ENCODE results near the gene IGF1R. TPM values are rescaled to one million over a fixed set of nuclear protein-coding genes. Genes with fewer than 3 reads are reported as not detected.
A peak's percentile ranks its signal among the peaks of the same experiment; 100 is the strongest.

IGF1R gene
- total RNA-seq, 2 donors from 2014 or later: 115 to 119 TPM

- Histone ChIP-seq H3K4me1 (ENCODE audit: control insufficient read depth, insufficient read depth, low read length) (no peaks in the 10 kb centered on the region), H3K27ac (ENCODE audit: low read depth, low read length) (no peak overlapping the region), H3K27me3 (ENCODE audit: control insufficient read depth, insufficient read depth, low read length, poor library complexity, severe bottlenecking) (no peaks in the 10 kb centered on the region), H3K9me3 (ENCODE audit: control insufficient read depth, low read length) (no peaks in the 10 kb centered on the region), H3K36me3 (ENCODE audit: control insufficient read depth, insufficient read depth, low read length) (peaks cover 92% of the 10 kb centered on the region), H3K9ac (ENCODE audit: extremely low read depth, low read length, poor library complexity, severe bottlenecking) (no peak overlapping the region), H3K4me3 (ENCODE audit: low read length) (no peak overlapping the region)
- no peaks in the 10 kb centered on the region for H3K4me1 Mint-ChIP-seq
- no peaks in the 10 kb centered on the region for H3K27me3 Mint-ChIP-seq (ENCODE audit: insufficient read depth)
- WGBS, 2 experiments (ENCODE audit: insufficient coverage in 1 of 2, insufficient read length in 1 of 2): 97% methylated on average over 12 of the region's 12 CpGs; no CpG with 5 or more reads in 1 of the 2 experiments
- TF ChIP-seq CTCF (conservative IDR thresholded peaks at IDR 0.05): no peak
- H3K4me3 Mint-ChIP-seq: no peak overlapping the region
- H3K9me3 Mint-ChIP-seq: no peaks in the 10 kb centered on the region
- no peak for DNase-seq
- peaks cover 57% of the 10 kb centered on the region for H3K36me3 Mint-ChIP-seq (ENCODE audit: low read depth)
- no peak overlapping the region for H3K27ac Mint-ChIP-seq
Measured at GRCh38 chr15:98923171-98923570, 274.8 kb downstream of the IGF1R start.

- no peaks in the 10 kb centered on the region for H3K27me3 ChIP-seq (ENCODE audit: control insufficient read depth, insufficient read depth, low read length, poor library complexity, severe bottlenecking)
- H3K36me3 Mint-ChIP-seq (ENCODE audit: low read depth): peaks cover 55% of the 10 kb centered on the region
- H3K4me3 ChIP-seq (ENCODE audit: low read length): no peak overlapping the region
- H3K9ac ChIP-seq (ENCODE audit: extremely low read depth, low read length, poor library complexity, severe bottlenecking): no peak overlapping the region
- no peaks in the 10 kb centered on the region for H3K27me3 Mint-ChIP-seq (ENCODE audit: insufficient read depth)
- TF ChIP-seq CTCF (conservative IDR thresholded peaks at IDR 0.05): no peak
- no peaks in the 10 kb centered on the region for H3K4me1 Mint-ChIP-seq
- peaks cover 93% of the 10 kb centered on the region for H3K36me3 ChIP-seq (ENCODE audit: control insufficient read depth, insufficient read depth, low read length)
- no peak for DNase-seq
- H3K4me3 Mint-ChIP-seq: no peak overlapping the region
- 93% methylated on average over 9 of the region's 10 CpGs; no CpG with 5 or more reads in 1 of the 2 experiments for WGBS, 2 experiments (ENCODE audit: insufficient coverage in 1 of 2, insufficient read length in 1 of 2)
- H3K9me3 ChIP-seq (ENCODE audit: control insufficient read depth, low read length): no peaks in the 10 kb centered on the region
- H3K4me1 ChIP-seq (ENCODE audit: control insufficient read depth, insufficient read depth, low read length): no peaks in the 10 kb centered on the region
- no peaks in the 10 kb centered on the region for H3K9me3 Mint-ChIP-seq
- no peak overlapping the region for H3K27ac Mint-ChIP-seq
- H3K27ac ChIP-seq (ENCODE audit: low read depth, low read length): no peak overlapping the region
Measured at GRCh38 chr15:98923579-98923978, 275.2 kb downstream of the IGF1R start.

GRCh38 chr15:98924401-98925049 is 276.2 kb downstream of the IGF1R start:
- no peak for TF ChIP-seq CTCF (conservative IDR thresholded peaks at IDR 0.05)
- peaks cover 52% of the 10 kb centered on the region for H3K36me3 Mint-ChIP-seq (ENCODE audit: low read depth)
- WGBS, 2 experiments (ENCODE audit: insufficient coverage in 1 of 2, insufficient read length in 1 of 2): 92 to 95% methylated on average over 10 to 11 of the region's 11 CpGs

More at GRCh38 chr15:98924401-98925049, 276.2 kb downstream of the IGF1R start:
- no peak overlapping the region for H3K4me3 ChIP-seq (ENCODE audit: low read length)
- no peaks in the 10 kb centered on the region for H3K27me3 Mint-ChIP-seq (ENCODE audit: insufficient read depth)
- H3K4me1 Mint-ChIP-seq: no peaks in the 10 kb centered on the region
- no peaks in the 10 kb centered on the region for H3K27me3 ChIP-seq (ENCODE audit: control insufficient read depth, insufficient read depth, low read length, poor library complexity, severe bottlenecking)
- H3K4me1 ChIP-seq (ENCODE audit: control insufficient read depth, insufficient read depth, low read length): no peaks in the 10 kb centered on the region
- H3K27ac ChIP-seq (ENCODE audit: low read depth, low read length): no peak overlapping the region
- no peak overlapping the region for H3K9ac ChIP-seq (ENCODE audit: extremely low read depth, low read length, poor library complexity, severe bottlenecking)
- H3K27ac Mint-ChIP-seq: peak overlapping the region; percentile 28
- peaks cover 93% of the 10 kb centered on the region for H3K36me3 ChIP-seq (ENCODE audit: control insufficient read depth, insufficient read depth, low read length)
- no peak for DNase-seq
- no peaks in the 10 kb centered on the region for H3K9me3 Mint-ChIP-seq
- H3K4me3 Mint-ChIP-seq: no peak overlapping the region
- no peaks in the 10 kb centered on the region for H3K9me3 ChIP-seq (ENCODE audit: control insufficient read depth, low read length)
